HG03571 (cell line): Measurements from ENCODE around the gene TIMM44.

Experiments used
- ATAC-seq: cut with Tn5 transposase; IDR thresholded peaks from one replicate; pipeline ENCODE4 v1.9.1; 2021; ENCODE audit not compliant: unreplicated experiment

Gene TIMM44

DNA sequence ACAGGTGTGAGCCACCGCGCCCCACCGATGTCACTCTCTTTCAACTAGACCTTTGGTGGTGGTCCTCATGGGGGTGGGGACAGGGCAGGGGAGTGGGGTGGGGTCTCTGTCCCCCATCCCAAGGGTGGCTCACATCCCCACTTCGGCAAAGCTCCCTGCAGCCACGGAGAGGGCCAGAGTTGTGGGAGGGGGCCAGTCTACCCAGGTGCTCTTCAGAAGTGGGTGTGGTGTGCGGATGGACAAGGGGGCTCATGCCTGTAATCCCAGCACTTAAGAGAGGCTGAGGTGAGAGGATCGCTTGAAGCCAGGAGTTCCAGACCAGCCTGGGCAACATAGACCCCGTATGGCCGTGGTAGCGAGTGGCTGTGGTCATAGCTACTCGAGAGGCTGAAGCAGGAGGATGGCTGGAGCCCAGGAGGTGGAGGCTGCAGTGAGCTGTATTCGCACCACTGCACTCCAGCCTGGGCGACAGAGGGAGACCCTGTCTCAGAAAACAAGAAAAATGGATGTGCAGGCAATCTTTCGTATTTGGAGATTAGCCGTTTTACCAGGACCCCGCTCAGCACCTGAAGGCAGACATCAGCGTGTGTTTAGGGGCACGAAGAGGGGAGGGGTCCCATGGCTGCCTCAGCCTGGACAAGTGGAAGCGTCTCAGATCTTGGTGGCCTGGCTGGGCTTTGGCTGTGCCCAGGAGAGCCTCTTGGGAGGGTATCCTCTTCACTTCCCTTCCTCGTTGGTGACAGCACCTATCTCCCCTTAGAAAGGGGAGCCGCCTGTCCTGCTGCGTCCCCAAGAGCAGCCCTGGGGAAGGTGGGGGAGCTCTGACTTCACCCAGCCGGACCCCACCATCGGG is 28.0 kb downstream of the TIMM44 start:
- no peak for ATAC-seq

DNA sequence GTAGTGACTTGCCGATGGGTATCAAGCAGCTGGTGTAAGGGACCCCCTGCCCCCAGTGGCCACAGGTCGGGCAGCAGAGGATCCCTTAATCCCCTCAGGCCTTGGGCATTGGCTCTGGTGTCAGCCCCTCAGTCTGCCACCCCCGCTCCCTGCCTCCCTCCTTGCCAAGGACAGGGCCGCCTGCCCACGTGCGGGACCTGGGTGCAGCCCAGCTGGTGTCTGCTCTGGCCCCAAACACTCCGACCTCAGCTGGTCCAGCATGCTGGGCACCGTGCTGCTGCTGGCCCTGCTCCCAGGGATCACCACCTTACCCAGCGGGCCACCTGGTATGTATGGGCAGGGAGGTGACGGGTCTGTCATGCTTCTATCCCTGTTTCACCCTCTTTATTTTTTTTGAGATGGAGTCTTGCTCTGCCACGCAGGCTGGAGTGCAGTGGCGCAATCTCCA is 28.8 kb downstream of the TIMM44 start, which contains the start of gene TGFBR3L:
TSS of gene TGFBR3L (plus strand) at position 233 of the 448 bp plus-strand sequence.
- no peak for ATAC-seq

GRCh38 chr19:7914099-7914498 is 29.4 kb downstream of the TIMM44 start:
- no peak for ATAC-seq

DNA sequence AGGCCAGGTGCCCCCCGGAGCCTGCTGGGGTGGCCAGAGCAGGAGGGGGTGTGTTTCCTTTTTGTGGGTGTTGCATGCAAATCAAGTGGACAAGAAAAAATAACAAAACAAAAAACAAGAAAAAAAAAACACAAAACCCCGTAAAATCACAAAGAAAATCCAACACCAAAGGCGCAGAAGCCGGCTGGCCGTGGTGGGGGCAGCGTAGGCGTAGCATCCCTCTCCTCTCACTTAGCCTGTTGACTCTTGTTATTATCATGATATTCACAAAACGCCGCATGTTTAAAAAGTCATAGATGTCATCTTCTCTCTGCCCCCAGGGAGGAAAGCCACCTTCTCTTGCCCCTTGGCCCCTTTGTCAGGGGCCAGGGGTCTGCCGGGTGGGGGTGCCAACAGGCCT is 29.8 kb downstream of the TIMM44 start:
- no peak for ATAC-seq

- no peak for ATAC-seq
These were observed 30.5 kb downstream of the TIMM44 start for GRCh38 chr19:7912697-7913564.

DNA sequence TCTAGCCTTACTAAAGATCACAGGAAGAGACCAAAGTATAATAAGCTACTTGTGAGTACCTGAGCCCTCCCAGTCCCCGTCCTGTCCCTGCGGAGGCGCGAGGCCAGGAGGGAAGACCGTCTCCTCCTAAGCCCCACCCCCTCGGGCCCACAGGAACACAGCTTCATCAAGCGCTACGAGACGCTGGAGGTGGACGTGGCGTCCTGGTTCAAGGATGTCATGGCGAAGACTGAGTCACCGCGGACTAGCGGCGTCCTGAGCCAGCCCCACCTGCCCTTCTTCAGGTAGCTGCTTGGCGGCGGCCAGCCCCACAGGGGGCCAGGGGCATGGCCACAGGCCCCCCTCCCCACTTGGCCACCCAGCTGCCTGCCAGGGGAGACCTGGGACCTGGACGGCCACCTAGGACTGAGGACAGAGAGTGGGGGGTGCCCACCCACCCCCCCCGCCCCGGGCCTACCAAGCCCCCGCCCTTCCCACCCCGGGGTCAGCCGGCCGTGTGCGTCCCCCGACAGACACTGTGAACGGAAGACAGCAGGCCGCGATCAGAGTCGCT is 31.2 kb downstream of the TIMM44 start:
- ATAC-seq, result no peak

- no peak for ATAC-seq
These were observed 31.8 kb downstream of the TIMM44 start for GRCh38 chr19:7911508-7912143.

DNA sequence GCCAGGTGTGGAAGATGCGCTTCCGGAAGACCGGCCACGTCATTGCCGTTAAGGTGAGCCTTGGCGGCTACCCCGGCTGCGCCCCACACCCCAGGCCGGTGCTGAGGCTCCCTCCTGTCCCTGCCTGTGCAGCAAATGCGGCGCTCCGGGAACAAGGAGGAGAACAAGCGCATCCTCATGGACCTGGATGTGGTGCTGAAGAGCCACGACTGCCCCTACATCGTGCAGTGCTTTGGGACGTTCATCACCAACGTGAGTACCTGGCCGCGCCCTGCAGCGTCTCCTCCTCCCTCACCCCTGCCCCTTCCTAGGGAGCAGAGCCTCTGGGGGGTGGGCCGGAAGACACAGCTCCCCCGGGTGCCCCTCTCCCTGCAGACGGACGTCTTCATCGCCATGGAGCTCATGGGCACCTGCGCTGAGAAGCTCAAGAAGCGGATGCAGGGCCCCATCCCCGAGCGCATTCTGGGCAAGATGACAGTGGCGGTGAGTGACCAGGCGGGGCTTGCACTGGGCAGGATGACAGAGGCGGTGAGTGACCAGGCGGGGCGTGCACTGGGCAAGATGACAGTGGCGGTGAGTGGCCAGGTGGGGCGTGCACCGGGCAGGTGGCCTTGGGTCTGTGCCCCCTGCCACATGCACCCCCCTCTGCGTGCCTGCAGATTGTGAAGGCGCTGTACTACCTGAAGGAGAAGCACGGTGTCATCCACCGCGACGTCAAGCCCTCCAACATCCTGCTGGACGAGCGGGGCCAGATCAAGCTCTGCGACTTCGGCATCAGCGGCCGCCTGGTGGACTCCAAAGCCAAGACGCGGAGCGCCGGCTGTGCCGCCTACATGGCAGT is 32.9 kb downstream of the TIMM44 start:
- no peak for ATAC-seq

DNA sequence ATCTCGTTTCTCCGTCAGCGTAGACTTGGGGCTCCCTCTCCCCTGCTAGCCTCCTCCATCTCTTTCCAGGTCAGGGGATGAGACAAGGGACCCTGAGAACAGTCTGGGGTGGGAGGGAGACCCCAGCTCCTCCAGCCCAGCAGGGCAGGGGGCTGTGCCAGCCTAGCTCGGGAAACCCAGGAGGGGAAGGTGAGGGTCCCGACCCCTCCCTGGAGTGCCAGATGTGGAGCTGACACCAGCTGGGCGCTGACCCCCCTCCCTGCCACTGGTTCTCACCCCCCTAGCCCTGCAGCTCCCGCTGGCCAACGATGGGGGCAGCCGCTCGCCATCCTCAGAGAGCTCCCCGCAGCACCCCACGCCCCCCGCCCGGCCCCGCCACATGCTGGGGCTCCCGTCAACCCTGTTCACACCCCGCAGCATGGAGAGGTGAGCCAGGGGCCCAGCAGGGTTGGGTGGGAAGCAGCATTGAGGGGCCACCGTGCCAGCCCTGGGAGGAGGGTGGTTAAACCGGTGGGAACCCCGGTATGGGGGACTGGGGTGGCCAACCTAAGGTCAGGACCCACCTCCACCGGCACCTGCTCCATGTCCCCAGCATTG is 33.9 kb downstream of the TIMM44 start:
- ATAC-seq, result no peak

- no peak for ATAC-seq
These were observed 34.6 kb downstream of the TIMM44 start for GRCh38 chr19:7908742-7909461.

DNA sequence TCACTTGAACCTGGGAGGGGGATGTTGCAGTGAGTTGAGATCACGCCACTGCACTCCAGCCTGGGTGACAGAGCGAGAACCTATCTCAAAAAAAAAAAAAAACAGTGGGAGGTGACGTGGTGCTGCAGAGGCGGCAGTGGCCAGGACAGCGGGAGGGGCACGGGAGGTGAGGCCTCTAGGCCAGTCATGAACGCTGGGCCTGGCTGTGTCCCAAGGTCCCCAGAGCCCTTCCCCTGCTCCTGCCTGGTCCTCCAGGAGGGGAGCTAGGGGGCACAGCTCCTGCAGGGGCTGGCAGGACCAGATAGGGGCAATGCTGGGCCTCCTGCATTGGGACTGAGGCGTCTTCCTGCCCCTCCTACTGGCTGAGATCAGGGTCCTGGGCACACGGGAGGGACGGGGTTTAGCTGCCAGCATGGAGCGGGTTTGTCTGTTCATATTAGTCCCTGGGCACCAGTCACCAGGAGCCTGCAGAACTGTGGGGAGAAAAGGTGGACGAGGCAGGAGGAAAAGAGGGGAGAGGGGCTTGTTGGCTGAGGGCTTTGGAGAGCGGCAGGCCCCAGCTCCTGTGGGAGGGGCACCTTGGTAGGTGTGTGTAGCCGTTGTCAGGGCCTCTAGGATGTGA is 35.3 kb downstream of the TIMM44 start:
- ATAC-seq, result no peak

GRCh38 chr19:7907544-7907943 is 35.9 kb downstream of the TIMM44 start:
- no peak for ATAC-seq

DNA sequence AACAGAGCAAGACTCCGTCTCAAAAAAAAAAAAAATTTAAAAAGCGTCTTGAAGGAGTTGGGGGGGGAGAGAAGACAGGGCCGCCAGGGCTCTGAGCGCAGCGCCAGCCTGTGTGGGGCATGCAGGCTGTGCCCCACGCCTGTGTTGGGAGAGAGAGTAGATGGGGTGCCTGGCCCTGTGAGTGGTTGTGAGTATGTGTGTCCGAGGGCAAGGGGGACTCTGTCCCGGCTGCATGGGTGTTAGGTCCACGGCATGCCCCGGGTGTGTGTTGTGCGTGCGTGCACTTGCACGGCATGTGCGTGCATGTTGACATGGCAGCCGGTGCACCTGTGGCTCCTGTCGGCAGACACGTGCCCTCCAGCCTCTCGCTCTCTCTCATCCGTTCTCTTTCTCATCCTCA is 36.3 kb downstream of the TIMM44 start:
- ATAC-seq, result no peak

GRCh38 chr19:7905859-7906258 is 37.6 kb downstream of the TIMM44 start:
- ATAC-seq, result no peak

DNA sequence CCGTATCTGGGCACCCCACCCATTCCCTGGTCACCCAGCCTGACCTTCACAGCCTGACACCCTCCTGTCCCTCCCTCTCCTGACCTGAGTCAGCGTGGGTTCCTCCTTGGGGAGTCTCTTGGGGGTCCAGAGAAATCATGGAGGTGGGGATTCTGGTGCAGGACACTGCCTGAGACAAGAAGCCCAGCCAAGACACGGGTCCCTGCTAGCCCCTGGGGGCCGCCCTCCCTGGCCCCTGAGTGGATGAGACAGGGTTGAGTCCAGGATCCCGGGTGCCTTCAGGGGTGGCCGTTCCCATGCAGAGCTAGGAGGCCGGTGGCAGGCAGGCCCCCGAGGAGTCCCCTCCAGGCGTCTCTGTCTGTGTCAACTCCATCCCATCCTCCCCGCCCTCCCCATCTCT is 38.2 kb downstream of the TIMM44 start:
- no peak for ATAC-seq

- ATAC-seq, result peak; percentile 27
These were observed 39.1 kb downstream of the TIMM44 start for GRCh38 chr19:7904074-7905020.

DNA sequence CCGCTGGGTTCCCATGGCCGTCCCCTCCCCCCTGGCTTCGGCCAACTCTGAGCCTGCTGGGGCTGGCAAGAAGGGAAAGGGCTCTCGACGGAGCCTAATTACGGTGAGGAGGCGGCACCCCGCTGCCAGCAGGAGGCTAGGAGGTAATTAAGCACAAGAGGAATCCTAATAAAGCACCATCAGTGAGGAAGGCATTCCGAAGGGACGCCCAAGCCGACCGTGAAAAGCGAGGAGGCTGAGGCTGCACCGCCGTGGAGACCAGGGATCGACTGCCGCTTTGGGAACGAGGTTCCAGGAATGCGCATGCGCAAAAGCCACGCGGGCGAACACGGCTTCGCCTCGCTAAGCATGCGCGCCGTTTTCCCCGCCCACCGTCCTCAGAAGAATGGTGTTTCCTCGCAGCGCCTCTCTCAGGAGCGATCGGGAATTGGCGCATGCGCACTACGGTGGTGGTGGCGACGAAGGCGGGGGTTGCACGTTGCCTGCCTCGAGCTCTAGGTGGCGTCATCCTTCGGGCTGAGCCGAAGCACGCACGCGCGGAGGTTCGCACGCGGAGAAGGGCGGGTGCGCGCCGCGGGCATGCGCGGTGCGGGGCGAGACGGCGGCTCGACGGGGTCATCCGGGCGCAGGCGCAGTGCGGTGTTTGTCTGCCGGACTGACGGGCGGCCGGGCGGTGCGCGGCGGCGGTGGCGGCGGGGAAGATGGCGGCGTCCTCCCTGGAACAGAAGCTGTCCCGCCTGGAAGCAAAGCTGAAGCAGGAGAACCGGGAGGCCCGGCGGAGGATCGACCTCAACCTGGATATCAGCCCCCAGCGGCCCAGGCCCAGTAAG is 40.0 kb downstream of the TIMM44 start, which contains the start of gene MAP2K7:
TSS of gene MAP2K7 (plus strand) at position 634 of the 830 bp plus-strand sequence. CDS start at position 702, 68 bp downstream.
- peak; percentile 74 for ATAC-seq
